HG02938 (cell line): ENCODE measurements around the gene AIFM1.

ENCODE experiments used
- ATAC-seq: cut with Tn5 transposase; IDR thresholded peaks from one replicate; pipeline ENCODE4 v1.9.1; 2021; ENCODE audit warnings: mild to moderate bottlenecking, moderate library complexity; ENCODE audit not compliant: unreplicated experiment

AIFM1 gene

GRCh38 chrX:130165703-130166502 lies at the start of gene AIFM1:
AIFM1 (minus strand) TSS chrX:130165841; CDS start chrX:130165656, 185 bp downstream.
- ATAC-seq, result peak; percentile 87

GRCh38 chrX:130213376-130213775 lies 47.7 kb upstream of the AIFM1 start:
- ATAC-seq, result no peak

GRCh38 chrX:130212371-130212770 lies 46.7 kb upstream of the AIFM1 start:
- no peak for ATAC-seq

- no peak for ATAC-seq
Measured at GRCh38 chrX:130211415-130212186, 46.0 kb upstream of the AIFM1 start.

GRCh38 chrX:130204647-130205046 lies 39.0 kb upstream of the AIFM1 start:
- no peak for ATAC-seq

GRCh38 chrX:130197464-130197863 lies 31.8 kb upstream of the AIFM1 start:
- no peak for ATAC-seq

- ATAC-seq, result no peak
Measured at GRCh38 chrX:130196466-130196865, 30.8 kb upstream of the AIFM1 start.

GRCh38 chrX:130190801-130191200 lies 25.2 kb upstream of the AIFM1 start:
- ATAC-seq, result no peak

- ATAC-seq, result no peak
Measured at GRCh38 chrX:130186651-130187050, 21.0 kb upstream of the AIFM1 start.

- ATAC-seq, result no peak
Measured at GRCh38 chrX:130184857-130185256, 19.2 kb upstream of the AIFM1 start.

GRCh38 chrX:130184168-130184567 lies 18.5 kb upstream of the AIFM1 start:
- ATAC-seq, result no peak

- no peak for ATAC-seq
Measured at GRCh38 chrX:130179579-130180215, 14.1 kb upstream of the AIFM1 start.

GRCh38 chrX:130179170-130179569 lies 13.5 kb upstream of the AIFM1 start:
- ATAC-seq, result no peak

GRCh38 chrX:130176942-130177341 lies 11.3 kb upstream of the AIFM1 start:
- no peak for ATAC-seq

GRCh38 chrX:130176354-130176776 lies 10.7 kb upstream of the AIFM1 start:
- ATAC-seq, result peak; percentile 77

GRCh38 chrX:130174937-130175336 lies 9.3 kb upstream of the AIFM1 start:
- no peak for ATAC-seq

- no peak for ATAC-seq
Measured at GRCh38 chrX:130174045-130174704, 8.5 kb upstream of the AIFM1 start.

- peak; percentile 35 for ATAC-seq
Measured at GRCh38 chrX:130173190-130173895, 7.7 kb upstream of the AIFM1 start.

- no peak for ATAC-seq
Measured at GRCh38 chrX:130172127-130172845, 6.6 kb upstream of the AIFM1 start.
